Measurements from ENCODE around the gene NDUFS7.

The NDUFS7 gene

DNA sequence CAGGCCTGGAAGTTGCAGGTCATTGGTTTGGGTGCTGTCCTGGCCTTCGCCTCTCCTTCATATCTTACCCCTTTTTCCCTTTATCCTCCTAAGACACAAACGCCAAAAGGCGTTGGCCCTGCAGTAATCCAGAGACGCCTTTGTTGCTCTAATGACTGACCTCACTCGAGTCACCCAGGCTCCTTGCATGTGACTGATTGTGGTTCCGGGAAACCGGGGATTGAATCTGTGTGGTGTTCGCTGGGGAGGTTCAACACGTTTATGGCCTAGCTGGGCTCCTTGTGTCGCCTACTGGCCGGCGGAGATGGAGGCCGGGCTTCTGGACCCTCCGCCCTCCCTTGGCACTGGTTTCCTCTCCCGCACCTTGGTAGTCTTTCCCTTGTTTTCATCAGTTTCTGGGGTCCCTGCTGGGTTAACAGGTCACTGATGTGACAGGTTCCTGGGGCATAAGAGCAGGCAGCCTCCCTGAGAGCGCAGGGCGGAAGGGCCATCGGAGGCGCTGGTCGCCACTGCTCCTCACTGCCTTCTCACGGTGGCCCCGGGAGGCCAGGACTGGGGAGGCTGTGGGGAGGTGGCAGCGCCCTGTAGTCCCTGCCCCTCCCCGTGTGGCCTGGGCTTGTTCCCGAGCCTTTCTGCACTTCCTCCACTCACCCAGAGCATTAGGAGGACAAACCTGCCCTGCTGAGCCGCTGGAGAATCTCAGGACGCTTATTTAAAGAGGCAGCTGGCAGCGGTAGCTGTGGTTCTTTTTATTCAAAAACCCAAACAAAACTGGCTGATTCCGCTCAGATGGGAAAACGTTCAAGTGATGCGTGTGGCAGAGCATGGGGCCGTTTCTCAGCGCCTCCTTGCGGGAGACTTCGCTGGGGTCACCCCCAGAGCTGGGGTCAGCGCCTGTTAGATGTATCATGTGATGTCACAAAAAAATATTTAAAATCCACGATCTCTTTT, 18.1 kb upstream of the NDUFS7 start:
- DNase-seq, result peak; percentile 72

DNA sequence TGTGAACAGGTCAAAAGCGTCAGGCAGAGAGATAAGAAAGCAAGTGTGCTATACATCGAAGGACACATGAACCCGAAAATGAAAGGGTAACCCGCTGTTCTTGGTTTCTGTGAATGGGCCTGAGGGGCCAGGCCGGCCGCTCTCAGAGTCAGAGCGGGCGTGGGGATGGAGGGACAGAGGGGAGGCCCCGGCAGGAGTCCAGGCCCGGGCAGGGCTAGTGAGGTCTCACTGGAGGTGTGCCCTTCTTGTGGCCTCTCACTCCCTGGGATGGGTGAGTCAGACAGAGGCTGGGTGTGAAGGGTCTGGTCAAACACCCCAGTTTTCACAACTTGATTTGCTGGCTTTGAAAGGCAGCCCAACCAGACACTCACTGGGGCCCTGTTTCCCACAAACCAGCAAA, 17.4 kb upstream of the NDUFS7 start:
- DNase-seq, result no peak

DNA sequence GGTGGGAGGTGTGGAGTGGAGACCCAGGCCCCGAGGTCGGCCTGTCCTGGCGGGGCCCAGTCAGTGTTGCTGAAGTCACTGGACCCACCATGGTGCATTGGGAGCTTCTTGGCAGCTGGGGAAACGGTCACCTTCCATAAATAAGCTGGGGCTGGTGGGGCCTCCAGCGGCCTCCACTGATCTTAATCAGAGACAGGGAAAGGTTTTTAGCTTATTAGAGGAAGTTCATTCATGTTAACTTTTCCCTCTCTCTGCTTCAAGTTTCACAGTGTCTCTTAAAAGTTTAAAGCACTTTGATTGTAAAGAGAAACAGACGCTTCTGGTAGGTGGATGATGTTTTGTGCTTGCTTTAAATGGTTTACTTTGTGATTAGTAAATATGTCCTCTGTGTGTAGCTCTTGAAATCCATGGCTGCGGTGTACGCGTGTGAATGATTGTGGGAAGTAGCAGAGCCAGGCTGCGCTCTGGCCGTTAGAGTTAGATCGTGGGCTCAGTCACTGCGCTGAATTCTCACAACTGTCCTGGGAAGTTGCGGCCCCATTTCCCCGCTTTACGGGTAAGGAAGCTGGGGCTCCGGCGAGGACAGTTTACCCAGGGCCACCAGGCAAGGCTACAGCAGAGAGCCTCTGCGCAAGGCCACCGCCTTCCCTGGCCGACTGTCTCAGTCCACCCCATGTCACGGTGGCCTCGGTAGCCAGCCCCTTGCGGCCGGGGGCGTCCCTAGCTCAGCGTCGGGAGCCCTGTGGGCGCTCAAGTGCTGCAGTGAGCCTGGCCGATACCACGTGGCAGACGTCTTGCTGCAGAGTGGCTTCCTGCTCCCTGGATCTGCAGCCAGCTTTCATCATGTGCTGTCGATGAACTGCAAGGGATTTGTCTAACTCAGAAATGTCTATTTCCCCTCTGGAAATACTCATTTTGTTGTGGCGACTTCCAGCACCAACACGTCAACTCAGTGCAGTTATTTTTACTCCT, 16.5 kb upstream of the NDUFS7 start:
- DNase-seq, result no peak

- no peak for DNase-seq
Measured at GRCh38 chr19:1369214-1369805, 14.4 kb upstream of the NDUFS7 start.

DNA sequence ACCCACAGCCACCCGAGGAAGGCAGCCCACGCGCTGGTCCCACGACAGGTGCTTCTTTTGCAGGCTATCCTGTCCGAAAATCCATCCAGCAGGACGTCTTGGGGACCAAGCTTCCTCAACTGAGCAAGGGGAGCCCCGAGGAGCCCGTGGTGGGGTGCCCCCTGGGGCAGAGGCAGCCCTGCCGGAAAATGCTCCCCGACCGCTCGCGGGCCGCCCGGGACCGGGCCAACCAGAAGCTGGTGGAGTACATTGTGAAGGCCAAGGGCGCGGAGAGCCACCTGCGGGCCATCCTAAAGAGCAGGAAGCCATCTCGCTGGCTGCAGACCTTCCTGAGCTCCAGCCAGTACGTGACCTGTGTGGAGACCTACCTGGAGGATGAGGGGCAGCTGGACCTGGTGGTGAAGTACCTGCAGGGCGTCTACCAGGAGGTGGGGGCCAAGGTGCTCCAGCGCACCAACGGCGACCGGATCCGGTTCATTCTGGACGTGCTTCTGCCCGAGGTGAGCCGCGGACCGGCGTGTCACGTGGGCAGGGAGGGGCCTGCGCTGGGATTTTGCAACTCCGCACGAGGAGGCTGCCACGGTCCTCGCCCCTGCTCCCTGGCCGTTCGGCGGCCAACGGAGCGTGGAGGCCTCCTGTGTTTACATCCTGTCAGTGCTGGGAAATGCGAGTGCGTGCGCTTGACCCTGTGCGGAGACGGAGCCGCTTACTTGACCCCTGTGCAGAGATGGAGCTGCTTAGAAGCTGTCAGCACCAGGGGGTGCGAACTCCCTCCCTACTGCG, 12.9 kb upstream of the NDUFS7 start:
- no peak for DNase-seq

DNA sequence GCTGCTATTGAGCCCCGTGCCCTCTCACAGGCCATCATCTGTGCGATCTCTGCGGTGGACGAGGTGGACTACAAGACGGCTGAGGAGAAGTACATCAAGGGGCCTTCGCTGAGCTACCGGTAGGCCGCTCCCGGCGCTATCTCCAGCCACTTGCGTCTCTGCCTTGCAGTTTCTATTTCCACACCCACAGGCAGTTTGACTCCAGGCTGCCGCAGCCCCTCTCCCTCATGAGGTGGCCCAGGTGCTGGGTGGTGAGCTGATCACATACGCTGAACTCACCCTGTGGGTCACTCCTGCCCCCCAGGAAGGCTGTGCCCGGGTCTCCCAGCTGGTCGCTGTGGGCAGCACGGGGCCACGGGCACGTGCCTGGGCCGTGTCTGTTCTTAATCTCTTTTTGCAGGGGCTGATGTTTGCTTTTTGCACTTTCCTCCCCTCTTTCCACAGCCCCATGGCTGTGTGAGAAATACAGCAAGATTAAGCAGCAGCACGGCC, 10.6 kb upstream of the NDUFS7 start:
- DNase-seq, result no peak

DNA sequence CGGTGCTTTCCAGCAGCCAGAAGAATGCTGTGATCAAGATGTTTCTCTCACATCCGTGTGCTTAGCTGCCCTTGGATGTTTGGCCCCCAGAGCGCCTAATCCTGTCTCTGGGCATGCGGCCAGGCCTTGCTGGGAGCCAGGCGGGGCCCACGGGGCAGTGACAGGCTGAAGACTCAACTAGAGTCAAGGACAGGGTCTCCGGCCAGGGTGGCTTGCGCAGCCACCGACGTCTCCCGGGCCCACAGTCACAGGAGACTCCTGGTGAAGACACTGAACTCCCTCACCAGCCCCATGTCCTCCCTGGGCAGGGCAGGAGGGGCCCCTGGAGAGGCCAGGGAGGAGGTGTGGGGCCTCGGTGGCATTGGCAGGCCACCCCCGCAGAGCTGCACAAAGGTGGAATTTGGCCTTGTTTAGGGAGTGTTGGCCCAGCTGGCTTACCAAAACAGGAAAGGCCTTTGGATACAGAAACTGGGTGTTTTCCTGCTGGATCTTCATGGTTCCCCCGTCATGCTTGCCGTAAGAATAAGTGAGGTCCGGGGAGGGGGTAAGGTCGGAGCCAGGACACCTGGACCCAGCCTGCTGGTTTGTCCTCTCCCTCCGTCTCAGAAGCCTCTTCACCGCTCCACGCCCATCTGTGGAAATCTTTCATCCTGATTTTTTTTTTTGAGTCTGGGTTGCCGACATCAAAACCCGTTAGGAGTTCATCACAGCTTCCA, 10.0 kb upstream of the NDUFS7 start:
- peak; percentile 60 for DNase-seq

DNA sequence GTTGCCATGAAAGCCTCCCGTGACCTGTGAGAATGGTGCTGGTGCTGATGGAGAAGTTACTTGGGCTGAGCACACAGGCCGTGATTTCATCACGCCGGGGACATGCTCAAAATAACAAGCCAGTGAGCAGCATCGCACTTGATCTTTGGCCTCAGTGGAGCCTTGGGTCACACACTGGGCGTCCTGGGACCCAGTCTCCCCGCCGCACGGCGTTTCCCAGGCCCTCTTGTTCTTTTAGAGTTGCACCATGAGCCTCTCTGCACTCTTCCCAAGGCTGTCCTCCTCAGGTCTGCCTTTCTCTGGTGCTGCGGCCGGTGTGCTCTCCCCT, 9.5 kb upstream of the NDUFS7 start:
- DNase-seq, result no peak

- no peak for DNase-seq
Measured at GRCh38 chr19:1376415-1376805, 7.3 kb upstream of the NDUFS7 start.

- no peak for DNase-seq
Measured at GRCh38 chr19:1377176-1377964, 6.3 kb upstream of the NDUFS7 start.

GRCh38 chr19:1377965-1378785, 5.5 kb upstream of the NDUFS7 start:
- no peak for DNase-seq

- no peak for DNase-seq
Measured at GRCh38 chr19:1379126-1379905, 4.4 kb upstream of the NDUFS7 start.

GRCh38 chr19:1379961-1380489, 3.7 kb upstream of the NDUFS7 start:
- no peak for DNase-seq

DNA sequence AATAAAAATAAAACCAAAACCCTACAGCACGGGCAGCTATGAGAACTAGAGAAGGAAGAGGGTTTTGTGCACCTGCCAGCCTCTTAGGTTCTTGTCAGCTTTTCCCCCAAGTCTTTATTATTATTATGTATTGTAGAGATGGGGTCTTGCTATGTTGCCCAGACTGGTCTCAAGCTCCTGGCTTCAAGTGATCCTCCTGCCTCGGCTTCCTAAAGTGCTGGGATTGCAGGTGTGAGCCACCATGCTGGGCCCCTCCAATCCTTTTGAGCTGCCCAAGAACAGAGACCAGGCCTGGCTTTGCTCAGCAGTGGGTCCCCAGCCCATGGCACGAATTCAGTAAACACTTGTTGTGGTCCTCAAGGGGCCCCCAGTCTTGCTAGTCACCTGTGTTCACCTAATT, 1.5 kb upstream of the NDUFS7 start:
- DNase-seq, result no peak

DNA sequence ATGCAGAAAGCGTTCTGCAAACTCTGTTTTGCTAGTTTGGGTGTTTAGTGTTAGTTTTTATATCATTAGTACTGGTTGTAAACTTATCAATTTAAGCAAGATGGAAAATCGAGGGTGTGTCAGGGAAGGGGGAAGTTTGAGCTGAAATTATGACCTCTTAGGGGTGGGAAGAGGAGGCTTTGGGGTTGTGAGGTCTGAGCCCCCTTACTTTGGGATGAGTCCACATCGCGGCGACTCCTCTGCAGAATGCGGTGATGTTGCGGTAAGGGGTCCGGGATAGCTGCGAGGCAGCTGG, 743 bp upstream of the NDUFS7 start:
- no peak for DNase-seq

DNA sequence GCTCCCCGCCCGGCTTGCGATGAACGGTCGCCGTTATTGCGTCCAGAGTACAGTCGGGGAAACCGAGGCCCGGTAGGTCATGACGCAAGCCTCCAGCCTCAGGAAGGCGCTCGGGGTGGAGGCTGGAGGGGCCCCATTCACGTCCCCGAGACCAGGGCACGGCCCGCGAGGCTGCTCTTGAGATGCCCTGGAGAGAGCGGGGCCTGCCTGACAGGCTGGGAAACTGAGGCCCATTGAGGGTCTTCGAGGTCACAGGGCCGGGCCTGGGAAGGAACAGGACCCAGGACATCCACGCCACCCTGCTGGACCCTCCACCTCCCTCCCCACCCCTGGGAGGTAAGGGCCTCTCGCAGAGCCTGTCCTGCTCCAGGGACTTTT, 367 bp downstream of the NDUFS7 start:
- DNase-seq, result no peak

GRCh38 chr19:1384478-1385110, 887 bp downstream of the NDUFS7 start:
- DNase-seq, result no peak

GRCh38 chr19:1385816-1386215, 2.1 kb downstream of the NDUFS7 start:
- DNase-seq, result no peak

All from midbrain (tissue), 1 donor.